OCI-LY3 (cell line): Measurements from ENCODE around the gene HOXA5.

Experiments used
- H2AFZ ChIP-seq: fragments of 200-600, 300-600 bp; shearing (Covaris generic); 2 replicates; pipeline ENCODE4 v1.6.0; 2014; ENCODE audit warnings: antibody characterized with exemption, low read depth, low read length
- H3K27ac ChIP-seq: fragments of 200-600, 300-600 bp; sonication (generic); 2 replicates; pipeline ENCODE4 v1.5.1; 2014; ENCODE audit warnings: mild to moderate bottlenecking, low read length, moderate library complexity, mixed read lengths
- H3K27me3 ChIP-seq: fragments of 200-600, 300-600 bp; sonication (generic); 2 replicates; pipeline ENCODE4 v1.6.1; 2014; ENCODE audit warnings: low read depth, low read length, mixed read lengths
- H3K36me3 ChIP-seq: fragments of 200-600, 300-600 bp; sonication (generic); replicated peaks from 2 replicates; pipeline ENCODE3; 2014; ENCODE audit warnings: low read depth, low read length, mixed read lengths
- H3K4me1 ChIP-seq: fragments of 300-600, 200-600 bp; sonication (generic); 2 replicates; pipeline ENCODE4 v1.6.1; 2014; ENCODE audit warnings: low read length, mixed read lengths
- H3K4me2 ChIP-seq: fragments of 200-600, 300-600 bp; sonication (generic); 2 replicates; pipeline ENCODE4 v1.6.1; 2014; ENCODE audit warnings: low read length, mixed read lengths
- H3K4me3 ChIP-seq: fragments of 300-600, 200-600 bp; sonication (generic); 2 replicates; pipeline ENCODE4 v1.5.1; 2014; ENCODE audit warnings: antibody characterized with exemption, mild to moderate bottlenecking, low read length, moderate library complexity
- H3K79me2 ChIP-seq: fragments of 300-600, 200-600 bp; shearing (Covaris generic); 2 replicates; pipeline ENCODE4 v1.6.1; 2014; ENCODE audit warnings: mild to moderate bottlenecking, low read length, mixed read lengths
- H3K9ac ChIP-seq: fragments of 300-600, 200-600 bp; shearing (Covaris generic); 2 replicates; pipeline ENCODE4 v1.6.0; 2014; ENCODE audit warnings: mild to moderate bottlenecking, low read length, moderate library complexity
- H3K9me3 ChIP-seq: fragments of 200-600, 300-600 bp; shearing (Covaris generic); 2 replicates; pipeline ENCODE4 v1.6.1; 2014; ENCODE audit warnings: low read length, mixed read lengths; ENCODE audit not compliant: insufficient read depth
- H4K20me1 ChIP-seq: fragments of 200-600, 300-600 bp; sonication (generic); 2 replicates; pipeline ENCODE4 v1.6.1; 2016; ENCODE audit warnings: low read length, mixed read lengths; ENCODE audit not compliant: insufficient read depth
- CTCF ChIP-seq: fragments of 200-600, 300-600 bp; sonication (generic); IDR thresholded peaks from 2 replicates; pipeline ENCODE4 v1.5.1; 2014; ENCODE audit warnings: antibody characterized with exemption, low read length, low read depth
- EZH2phosphoT487 ChIP-seq: fragments of 200-600 bp; shearing (Covaris generic); IDR thresholded peaks from 2 replicates; pipeline ENCODE4 v1.6.1; 2018; ENCODE audit warnings: antibody characterized with exemption, mixed run types, low read depth

The HOXA5 gene

GRCh38 chr7:27116031-27116961, 27.2 kb downstream of the HOXA5 start:
- Histone ChIP-seq H3K9me3 (no peaks in the 10 kb centered on the region), H3K4me3 (no peak overlapping the region), H3K4me1 (no peaks in the 10 kb centered on the region), H3K79me2 (no peaks in the 10 kb centered on the region), H2AFZ (no peak overlapping the region), H3K9ac (no peak overlapping the region), H3K4me2 (no peak overlapping the region), H3K27ac (no peak overlapping the region), H4K20me1 (no peaks in the 10 kb centered on the region), H3K36me3 (no peaks in the 10 kb centered on the region), H3K27me3 (no peaks in the 10 kb centered on the region)
- no peak for TF ChIP-seq EZH2phosphoT487
- TF ChIP-seq CTCF: no peak

GRCh38 chr7:27115221-27116026, 28.1 kb downstream of the HOXA5 start:
- Histone ChIP-seq H3K79me2 (no peaks in the 10 kb centered on the region), H2AFZ (no peak overlapping the region), H3K4me2 (no peak overlapping the region), H3K27me3 (no peaks in the 10 kb centered on the region), H3K9me3 (no peaks in the 10 kb centered on the region), H3K9ac (no peak overlapping the region), H3K36me3 (no peaks in the 10 kb centered on the region), H4K20me1 (no peaks in the 10 kb centered on the region), H3K27ac (no peak overlapping the region), H3K4me3 (no peak overlapping the region), H3K4me1 (no peaks in the 10 kb centered on the region)
- TF ChIP-seq EZH2phosphoT487 (no peak), CTCF (no peak)

- Histone ChIP-seq H3K4me3 (no peak overlapping the region), H3K9ac (no peak overlapping the region), H2AFZ (no peak overlapping the region), H3K36me3 (no peaks in the 10 kb centered on the region), H3K27ac (no peak overlapping the region), H4K20me1 (no peaks in the 10 kb centered on the region), H3K4me2 (no peak overlapping the region), H3K4me1 (no peaks in the 10 kb centered on the region), H3K9me3 (no peaks in the 10 kb centered on the region), H3K27me3 (no peaks in the 10 kb centered on the region), H3K79me2 (no peaks in the 10 kb centered on the region)
- TF ChIP-seq CTCF: no peak
These were observed 28.6 kb downstream of the HOXA5 start for GRCh38 chr7:27114881-27115220.
